HepG2 (cell line): ENCODE results near the gene CYP4A22.

ENCODE experiments used
- CTCF ChIP-seq: sonication (generic); formaldehyde crosslinking; IDR thresholded peaks from 2 replicates; pipeline ENCODE4 v1.5.0; 2020; ENCODE audit warnings: mild to moderate bottlenecking, missing genetic modification reagents, moderate library complexity
- ESRRA ChIP-seq: sonication (generic); formaldehyde crosslinking; IDR thresholded peaks from 2 replicates; pipeline ENCODE4 v1.5.1; 2020; ENCODE audit warnings: mild to moderate bottlenecking, low read depth, missing genetic modification reagents
- ETV6 ChIP-seq: sonication (generic); formaldehyde crosslinking; conservative IDR thresholded peaks from 2 replicates; pipeline ENCODE4 v1.4.0; 2020; ENCODE audit warnings: missing genetic modification reagents
- NCOA1 ChIP-seq: sonication (generic); formaldehyde crosslinking; IDR thresholded peaks from 2 replicates; pipeline ENCODE4 v1.9.0; 2021; ENCODE audit warnings: missing genetic modification reagents
- SSRP1 ChIP-seq: IDR thresholded peaks from 2 replicates; pipeline ENCODE4 v1.6.1; 2016; ENCODE audit warnings: control low read depth
- ZNF121 ChIP-seq: sonication (generic); formaldehyde crosslinking; IDR thresholded peaks from 2 replicates; pipeline ENCODE4 v1.5.0; 2020; ENCODE audit warnings: mild to moderate bottlenecking, missing genetic modification reagents
- TF ChIP-seq, protein P1 (sequence below): sonication (generic); formaldehyde crosslinking; IDR thresholded peaks from 2 replicates; pipeline ENCODE4 v1.4.0; 2020; ENCODE audit warnings: missing genetic modification reagents, mild to moderate bottlenecking, borderline replicate concordance
- TF ChIP-seq, protein P2 (sequence below), 2 experiments: IDR thresholded peaks; 2 replicates each; pipeline ENCODE4 v1.6.1; 2011 to 2012; ENCODE audit warnings: low read length in 2 of 2, borderline replicate concordance in 1 of 2, low read depth in 1 of 2, mild to moderate bottlenecking in 1 of 2, moderate library complexity in 1 of 2
- TF ChIP-seq, protein P3 (sequence below): sonication (generic); formaldehyde crosslinking; conservative IDR thresholded peaks from 2 replicates; pipeline ENCODE4 v1.8.1; 2023; ENCODE audit warnings: missing genetic modification reagents
- TF ChIP-seq, protein P4 (sequence below): sonication (generic); formaldehyde crosslinking; IDR thresholded peaks from 2 replicates; pipeline ENCODE4 v1.8.1; 2023; ENCODE audit warnings: mild to moderate bottlenecking, missing genetic modification reagents

- TF ChIP-seq, protein P1, sequence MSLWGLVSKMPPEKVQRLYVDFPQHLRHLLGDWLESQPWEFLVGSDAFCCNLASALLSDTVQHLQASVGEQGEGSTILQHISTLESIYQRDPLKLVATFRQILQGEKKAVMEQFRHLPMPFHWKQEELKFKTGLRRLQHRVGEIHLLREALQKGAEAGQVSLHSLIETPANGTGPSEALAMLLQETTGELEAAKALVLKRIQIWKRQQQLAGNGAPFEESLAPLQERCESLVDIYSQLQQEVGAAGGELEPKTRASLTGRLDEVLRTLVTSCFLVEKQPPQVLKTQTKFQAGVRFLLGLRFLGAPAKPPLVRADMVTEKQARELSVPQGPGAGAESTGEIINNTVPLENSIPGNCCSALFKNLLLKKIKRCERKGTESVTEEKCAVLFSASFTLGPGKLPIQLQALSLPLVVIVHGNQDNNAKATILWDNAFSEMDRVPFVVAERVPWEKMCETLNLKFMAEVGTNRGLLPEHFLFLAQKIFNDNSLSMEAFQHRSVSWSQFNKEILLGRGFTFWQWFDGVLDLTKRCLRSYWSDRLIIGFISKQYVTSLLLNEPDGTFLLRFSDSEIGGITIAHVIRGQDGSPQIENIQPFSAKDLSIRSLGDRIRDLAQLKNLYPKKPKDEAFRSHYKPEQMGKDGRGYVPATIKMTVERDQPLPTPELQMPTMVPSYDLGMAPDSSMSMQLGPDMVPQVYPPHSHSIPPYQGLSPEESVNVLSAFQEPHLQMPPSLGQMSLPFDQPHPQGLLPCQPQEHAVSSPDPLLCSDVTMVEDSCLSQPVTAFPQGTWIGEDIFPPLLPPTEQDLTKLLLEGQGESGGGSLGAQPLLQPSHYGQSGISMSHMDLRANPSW: no peak
- TF ChIP-seq NCOA1 (CRISPR knock-in tag) (no peak), CTCF (no peak), ESRRA (no peak), ETV6 (CRISPR knock-in tag) (no peak), SSRP1 (CRISPR knock-in tag) (no peak), ZNF121 (no peak)
- TF ChIP-seq, protein P2, sequence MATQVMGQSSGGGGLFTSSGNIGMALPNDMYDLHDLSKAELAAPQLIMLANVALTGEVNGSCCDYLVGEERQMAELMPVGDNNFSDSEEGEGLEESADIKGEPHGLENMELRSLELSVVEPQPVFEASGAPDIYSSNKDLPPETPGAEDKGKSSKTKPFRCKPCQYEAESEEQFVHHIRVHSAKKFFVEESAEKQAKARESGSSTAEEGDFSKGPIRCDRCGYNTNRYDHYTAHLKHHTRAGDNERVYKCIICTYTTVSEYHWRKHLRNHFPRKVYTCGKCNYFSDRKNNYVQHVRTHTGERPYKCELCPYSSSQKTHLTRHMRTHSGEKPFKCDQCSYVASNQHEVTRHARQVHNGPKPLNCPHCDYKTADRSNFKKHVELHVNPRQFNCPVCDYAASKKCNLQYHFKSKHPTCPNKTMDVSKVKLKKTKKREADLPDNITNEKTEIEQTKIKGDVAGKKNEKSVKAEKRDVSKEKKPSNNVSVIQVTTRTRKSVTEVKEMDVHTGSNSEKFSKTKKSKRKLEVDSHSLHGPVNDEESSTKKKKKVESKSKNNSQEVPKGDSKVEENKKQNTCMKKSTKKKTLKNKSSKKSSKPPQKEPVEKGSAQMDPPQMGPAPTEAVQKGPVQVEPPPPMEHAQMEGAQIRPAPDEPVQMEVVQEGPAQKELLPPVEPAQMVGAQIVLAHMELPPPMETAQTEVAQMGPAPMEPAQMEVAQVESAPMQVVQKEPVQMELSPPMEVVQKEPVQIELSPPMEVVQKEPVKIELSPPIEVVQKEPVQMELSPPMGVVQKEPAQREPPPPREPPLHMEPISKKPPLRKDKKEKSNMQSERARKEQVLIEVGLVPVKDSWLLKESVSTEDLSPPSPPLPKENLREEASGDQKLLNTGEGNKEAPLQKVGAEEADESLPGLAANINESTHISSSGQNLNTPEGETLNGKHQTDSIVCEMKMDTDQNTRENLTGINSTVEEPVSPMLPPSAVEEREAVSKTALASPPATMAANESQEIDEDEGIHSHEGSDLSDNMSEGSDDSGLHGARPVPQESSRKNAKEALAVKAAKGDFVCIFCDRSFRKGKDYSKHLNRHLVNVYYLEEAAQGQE (IDR thresholded peaks at IDR 0.05; ENCODE audit: borderline replicate concordance in 1 of 2, low read depth in 1 of 2, low read length in 2 of 2): no peak
- TF ChIP-seq, protein P3, sequence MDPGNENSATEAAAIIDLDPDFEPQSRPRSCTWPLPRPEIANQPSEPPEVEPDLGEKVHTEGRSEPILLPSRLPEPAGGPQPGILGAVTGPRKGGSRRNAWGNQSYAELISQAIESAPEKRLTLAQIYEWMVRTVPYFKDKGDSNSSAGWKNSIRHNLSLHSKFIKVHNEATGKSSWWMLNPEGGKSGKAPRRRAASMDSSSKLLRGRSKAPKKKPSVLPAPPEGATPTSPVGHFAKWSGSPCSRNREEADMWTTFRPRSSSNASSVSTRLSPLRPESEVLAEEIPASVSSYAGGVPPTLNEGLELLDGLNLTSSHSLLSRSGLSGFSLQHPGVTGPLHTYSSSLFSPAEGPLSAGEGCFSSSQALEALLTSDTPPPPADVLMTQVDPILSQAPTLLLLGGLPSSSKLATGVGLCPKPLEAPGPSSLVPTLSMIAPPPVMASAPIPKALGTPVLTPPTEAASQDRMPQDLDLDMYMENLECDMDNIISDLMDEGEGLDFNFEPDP (CRISPR knock-in tag): no peak
- TF ChIP-seq, protein P4, sequence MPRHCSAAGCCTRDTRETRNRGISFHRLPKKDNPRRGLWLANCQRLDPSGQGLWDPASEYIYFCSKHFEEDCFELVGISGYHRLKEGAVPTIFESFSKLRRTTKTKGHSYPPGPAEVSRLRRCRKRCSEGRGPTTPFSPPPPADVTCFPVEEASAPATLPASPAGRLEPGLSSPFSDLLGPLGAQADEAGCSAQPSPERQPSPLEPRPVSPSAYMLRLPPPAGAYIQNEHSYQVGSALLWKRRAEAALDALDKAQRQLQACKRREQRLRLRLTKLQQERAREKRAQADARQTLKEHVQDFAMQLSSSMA (CRISPR knock-in tag): no peak
Observed at GRCh38 chr1:47182676-47183235, 45.5 kb downstream of the CYP4A22 start.
